ENCODE data around the gene HSPG2.

HSPG2 gene

DNA sequence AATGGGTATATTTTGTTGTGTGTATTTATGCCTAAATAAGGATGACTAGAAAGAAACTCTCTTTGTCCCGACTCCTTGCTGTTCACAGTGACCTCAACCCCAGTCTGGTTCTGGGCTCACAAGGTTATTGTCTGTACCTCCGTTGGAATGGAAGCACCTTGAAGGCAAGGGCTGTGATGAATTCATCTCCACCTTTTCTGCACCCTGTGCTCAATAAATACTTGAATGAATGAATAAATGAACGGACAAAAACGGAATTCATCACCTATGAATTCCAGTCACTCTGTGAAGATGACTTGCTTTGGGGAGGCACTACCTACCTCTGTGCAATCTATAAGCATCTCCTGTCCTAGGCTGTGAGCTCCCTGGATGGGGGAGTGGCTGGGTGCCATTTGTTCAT, 39.3 kb downstream of the HSPG2 start:
- no peak for DNase-seq

DNA sequence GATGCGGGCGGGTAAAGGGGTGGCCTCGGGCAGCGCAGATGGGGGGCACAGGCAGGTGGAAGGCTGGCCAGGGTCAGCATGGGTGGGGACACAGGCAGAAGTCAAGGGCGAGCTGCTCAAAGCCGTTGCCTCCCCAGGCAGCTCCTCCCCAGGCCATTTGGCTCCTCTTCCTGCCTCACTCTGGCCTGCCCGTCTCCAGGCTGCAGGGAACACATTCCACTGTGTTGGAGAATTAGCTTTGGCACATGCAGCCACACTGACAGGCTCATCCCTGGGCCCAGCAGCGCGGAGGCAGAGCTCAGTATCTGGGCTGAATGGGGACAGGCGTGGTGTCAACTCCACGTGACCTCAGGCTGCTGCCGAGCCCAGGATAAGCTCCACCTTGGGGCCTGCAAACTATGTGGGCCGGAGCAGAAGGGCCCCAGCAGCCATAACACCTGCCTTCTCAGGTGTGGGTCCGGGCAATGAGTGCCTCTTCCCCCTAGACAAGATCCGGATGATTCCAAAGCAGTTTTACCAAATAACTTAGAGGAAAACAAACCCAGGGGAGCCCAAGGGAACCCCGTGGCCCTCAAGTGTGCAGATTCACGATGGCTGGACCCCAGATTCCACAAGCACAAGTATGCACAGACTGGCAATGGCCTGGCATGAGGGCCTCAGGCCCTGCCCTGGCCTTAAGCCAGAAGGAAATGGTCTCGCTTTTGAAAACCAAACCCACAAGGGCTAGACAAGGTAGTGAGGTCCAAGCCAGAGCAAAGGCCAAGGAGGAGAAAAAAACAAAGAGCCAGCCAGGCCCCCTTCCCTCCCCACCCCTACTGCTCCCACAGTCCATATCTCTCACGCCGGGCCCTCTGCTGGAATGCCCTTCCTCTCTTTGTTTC, 40.2 kb downstream of the HSPG2 start:
- DNase-seq, result no peak

DNA sequence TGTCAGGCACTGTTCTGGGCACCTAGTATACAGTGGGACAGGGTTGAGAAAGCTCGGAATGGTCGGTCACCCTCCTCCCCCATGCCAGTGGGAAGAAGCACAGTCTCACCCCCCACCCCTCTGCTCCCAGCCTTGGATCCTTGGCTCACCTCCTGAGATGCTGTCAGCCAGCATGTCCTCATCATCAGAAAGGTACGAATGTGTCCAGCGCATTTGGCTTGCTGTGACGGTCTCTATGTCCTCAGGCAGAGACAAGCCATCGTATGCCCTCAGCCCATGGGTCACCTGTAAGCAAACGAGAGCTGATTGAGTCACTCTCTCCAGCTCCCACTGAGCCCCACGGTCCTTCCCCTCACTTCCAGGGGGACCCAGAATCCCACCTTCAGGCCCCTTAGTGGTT, 41.1 kb downstream of the HSPG2 start:
- no peak for DNase-seq

DNA sequence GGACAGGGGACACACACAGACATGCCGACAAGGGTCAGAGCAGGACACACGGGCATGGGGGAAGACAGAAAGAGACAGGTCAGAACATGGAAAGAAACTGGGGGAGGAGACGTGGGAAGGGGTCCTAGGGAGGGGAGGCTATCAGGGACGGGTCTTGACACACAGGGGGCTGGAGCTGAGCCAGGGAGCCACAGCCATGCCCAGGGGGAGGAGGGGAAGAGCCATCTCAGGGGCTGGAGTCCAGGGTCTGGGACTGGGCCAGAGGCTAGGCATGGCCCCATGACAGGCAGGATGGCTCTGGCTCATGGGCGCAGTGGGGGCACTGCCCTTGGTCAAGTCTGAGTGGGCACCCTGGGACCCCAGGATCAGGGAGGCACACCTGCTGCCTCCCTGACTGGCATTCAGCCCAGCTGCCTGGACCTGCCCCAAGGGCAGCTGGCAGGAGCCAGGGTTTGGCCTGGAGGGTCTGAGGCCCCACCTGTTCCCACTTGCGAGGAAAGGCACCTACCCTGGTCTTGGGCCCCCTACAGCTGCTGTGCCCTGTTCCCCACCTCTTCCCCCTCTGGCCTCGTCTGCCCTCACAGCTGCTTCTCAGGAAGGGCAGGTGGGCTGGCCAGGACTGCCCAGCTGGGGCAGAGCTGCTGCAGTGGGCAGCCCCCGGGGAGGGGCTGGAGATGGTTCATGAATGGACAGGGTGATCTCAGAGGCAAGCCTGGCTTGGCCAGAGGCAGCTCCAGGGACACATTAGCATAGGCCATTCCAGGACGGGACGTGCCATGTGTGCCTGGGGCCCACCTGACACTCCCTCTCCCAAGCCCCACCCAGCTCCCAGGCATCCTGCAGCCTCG, 42.9 kb downstream of the HSPG2 start:
- DNase-seq, result no peak

DNA sequence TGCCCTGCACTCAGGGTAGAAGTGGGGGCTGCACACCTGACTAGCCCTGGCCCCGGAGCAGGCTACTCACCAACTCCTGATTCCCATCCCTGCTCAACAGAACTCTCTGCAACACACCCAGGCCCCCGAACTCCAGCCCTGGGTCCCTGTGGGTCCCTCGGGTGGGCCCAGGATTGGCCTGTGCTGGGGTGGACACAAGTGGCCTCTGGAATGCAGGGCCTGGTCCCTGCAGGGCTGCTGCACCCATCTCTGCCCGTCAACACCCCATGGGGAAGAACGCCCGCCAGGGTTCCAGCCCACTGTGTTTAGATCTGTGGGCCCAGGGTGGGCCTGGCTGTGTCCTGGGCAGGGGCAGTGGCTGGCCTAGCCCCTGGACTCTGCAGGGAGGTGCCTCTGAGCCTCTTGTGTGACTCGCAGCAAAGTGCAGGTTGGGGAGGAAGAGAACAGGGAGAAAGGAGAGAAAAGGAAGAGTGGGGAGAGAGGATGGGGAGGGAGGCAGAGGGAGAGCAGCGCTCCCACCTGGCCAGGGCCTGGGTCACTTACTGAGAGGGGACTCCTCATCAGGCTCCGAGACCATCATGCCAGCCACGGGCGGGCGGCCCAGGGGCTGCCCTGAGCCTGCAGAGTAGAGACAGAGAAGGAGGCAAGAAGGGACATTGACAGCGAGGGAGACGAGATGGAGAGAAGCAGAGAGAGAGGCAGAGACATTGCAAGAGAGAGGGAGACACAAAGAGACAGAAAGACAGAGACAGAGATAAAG, 43.9 kb downstream of the HSPG2 start:
- DNase-seq, result no peak

DNA sequence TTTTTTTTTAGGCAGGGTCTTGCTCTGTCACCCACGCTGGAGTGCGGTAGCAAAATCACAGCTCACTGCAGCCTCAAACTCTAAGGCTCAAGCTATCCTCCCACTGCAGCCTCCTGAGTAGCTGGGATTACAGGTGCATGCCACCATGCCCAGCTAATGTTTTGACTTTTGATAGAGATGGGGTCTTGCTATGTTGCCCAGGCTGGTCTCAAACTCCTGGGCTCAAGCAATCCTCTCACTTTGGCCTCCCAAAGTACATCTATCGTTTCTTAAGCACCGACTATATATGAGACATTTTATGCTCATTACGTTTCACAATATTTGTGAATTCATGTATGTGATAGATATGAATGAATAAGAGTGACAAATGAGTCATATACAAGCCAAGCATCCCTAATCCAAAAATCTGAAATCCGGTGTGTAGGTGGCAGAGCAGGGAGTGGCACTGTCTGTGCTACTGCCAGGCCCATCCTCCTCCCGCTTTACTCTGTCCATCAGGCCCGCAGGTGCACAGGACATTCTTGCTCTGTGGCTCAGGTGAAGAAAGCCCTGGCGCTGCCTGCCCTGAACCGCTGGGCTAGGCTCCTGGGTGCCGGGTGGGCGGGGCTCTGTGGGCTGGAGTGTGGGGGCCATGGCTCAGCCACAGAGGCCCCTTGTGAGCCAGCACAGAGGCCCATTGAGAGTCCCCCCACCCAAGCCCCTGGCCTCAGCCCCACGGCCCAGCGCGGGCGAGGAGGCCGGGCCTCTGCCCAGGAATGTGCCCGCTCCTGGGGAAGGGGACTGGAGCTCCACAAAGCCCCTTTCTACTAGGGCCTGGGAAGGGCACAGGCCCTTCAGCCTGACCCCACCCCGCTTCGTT, 45.3 kb downstream of the HSPG2 start:
- no peak for DNase-seq

DNA sequence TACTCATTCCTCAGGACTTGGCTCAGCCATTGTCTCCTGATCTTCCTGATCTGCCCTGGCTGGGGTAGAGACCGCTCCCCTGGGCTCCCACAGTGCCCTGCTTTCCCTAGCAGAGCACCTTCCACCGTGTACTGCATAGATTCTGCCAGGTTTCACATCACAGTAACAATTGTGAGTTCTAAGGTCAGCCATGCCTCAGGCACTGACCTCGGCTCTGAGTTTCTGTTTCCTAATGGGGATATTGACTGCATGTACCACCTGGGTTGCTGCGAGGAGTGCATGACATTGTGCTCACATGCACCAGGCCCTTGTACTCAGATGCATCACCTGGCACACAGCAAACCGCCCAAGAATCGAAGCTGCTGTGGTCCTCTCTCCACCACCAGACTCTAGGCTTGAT, 46.0 kb downstream of the HSPG2 start:
- DNase-seq, result no peak

DNA sequence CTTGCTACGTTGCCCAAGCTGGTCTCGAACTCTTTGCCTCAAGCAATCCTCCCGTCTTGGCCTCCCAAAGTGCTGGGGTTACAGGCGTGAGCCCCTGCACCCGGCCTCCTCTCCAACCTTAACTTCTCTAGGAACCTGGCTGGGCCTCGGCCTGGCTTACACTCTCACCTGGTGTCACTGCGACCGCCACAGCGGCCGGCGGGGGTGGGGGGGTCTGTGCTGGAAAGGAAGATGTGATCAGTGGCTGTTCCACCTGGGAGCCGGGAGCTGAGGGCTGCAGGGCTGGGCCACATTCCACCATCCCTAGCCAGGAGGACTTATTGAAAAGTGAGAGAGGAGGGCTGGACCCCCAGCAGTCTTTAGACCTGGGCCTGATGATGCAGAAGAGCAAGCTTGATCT, 48.6 kb downstream of the HSPG2 start:
- DNase-seq, result no peak

DNA sequence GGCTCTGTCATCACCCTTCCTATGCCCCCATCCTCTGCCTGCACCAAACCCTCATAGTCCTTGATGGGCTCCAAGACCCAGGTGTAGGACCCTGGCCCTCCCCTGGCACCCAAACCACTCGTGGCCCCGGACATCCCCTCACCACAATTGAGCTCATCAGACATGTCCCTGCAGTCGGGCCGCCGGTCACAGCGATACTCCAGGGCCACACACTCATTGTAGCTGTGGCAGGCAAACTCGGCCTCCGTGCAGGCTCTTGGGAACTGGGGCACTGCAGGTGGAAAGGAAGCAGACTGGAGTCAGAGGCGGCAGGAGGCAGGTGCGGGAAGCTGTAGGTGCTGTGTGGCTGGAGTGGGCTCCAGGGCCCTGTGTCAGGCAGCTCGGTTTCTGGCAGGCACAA, 49.3 kb downstream of the HSPG2 start:
- DNase-seq, result no peak

DNA sequence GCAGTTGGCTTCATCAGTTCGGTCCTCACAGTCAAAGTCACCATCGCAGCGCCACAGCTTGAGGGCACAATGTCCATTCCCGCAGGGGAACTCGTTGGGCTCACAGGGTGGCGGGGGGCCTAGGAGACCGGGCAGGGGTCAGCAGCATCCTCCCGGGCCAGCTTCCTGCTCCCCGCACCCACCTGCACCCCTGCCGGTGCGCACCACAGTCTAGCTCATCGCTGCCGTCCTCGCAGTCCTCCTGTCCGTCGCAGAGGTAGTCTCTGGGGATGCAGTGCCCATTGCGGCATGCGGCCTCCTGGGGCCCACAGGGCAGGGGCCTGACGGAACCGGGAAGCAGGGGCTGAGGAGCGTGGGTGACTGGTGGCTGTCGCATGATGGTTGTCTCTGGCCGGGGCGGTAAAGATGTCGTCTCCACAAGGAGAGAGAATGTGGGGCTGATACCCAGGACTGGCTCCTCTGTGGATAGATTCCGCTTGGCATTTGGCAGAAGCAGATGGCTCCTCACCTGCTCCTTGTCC, 49.8 kb downstream of the HSPG2 start:
- DNase-seq, result no peak

DNA sequence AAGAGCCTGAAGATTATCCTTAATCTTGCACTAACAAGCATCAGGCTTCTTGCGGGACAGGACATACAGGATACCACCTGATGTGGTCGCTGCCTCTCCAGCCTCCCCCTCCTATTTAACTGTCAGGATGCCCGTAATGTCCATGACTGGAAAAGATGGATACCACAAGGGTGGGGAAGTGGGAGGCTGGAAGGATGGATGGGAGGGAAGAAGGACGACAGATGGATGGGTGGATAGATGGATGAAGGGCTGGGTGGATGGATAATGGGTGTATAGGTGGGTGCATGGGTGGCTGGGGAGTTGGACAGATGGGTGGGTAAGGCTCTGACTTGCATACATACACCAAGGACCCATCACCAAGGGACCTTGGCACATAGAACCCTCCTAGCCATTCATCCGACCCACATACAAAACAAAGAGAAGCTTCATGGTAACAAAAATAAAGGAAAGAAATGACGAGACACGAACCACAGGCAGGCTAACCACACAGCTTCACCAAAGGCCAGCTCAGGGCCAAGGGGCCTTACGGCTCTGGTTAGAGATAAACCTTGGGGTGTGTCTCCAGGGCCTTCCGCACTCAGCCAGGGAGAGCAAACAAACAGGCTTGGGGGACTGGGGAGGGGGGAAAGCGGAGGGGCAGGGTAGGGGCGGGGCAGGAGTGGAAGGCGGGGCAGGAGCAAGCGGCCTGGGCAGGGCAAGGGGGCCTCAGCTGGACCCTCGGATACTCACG, 50.5 kb downstream of the HSPG2 start:
- DNase-seq, result no peak

DNA sequence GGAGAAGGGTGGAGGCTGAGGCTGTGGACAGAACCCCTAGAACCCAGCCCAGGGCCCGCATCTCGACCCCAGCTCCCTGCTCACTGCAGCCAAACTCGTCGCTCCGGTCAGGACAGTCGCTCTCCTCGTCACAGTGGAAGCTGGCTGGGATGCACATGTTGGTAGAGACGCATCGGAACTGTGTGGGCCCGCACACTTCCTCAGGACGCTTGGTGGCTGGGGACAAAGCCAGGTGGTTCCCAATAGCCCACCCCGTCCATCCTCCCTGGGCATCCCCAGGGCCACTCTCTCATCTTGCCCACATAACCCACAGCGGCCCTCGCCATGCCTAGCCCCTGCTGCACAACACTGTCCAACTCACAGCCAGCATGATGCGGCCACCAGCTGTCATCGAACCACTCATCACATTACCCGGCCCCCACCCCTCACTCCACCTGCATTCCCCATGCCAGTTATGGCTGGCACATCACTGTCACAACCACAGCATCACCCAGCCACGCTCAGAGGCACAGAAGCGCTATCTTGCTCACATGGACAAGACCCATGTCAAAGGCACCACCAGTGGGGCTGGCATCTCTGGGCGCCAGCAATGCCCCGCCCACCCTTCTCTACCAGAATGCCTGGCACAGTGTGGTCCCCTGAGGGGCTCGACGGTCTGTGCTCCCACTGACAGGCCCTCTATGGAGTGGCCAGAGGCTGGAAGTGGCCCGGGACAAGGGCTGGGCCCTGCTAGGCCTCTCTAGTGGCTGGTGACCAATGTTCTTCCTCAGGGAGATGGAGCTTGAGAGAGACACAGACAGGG, 51.7 kb downstream of the HSPG2 start:
- DNase-seq, result no peak

DNA sequence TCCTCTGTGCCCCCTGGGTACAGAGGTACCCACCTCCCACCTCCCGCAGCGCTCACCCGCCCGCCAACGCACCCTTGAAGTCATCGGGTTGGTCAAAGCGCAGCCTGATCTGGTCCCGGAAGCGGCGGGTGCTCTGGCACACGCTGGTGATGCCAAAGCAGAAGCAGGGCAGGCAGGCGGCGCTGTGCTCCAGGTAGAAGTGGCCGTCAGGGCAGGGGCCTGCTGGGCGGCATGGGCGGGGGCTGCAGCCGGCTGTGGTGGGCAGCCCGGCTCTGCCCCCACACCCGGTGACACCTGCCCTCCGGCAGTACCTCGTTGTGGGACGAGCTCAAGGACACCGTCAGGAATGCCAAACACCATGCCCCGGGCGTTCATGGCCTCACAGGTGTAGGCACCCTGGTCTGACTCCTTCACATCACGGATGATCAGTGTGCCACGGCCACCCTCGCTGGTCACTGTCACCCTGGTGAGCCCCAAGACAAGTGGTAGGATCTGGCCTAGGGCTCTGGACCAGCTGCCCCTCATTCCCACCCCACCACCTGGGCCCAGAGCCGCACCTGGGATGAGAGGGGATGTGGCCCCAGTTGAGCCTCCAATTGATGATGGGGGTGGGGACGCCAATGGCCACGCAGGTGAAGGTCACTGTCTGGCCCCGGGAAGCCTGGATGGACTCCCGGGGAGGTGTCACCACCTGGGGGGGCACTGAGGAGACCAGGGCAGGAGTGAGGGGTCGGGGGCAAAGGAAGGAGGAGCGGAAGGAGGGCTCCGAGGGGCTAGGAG, 52.5 kb downstream of the HSPG2 start:
- no peak for DNase-seq

DNA sequence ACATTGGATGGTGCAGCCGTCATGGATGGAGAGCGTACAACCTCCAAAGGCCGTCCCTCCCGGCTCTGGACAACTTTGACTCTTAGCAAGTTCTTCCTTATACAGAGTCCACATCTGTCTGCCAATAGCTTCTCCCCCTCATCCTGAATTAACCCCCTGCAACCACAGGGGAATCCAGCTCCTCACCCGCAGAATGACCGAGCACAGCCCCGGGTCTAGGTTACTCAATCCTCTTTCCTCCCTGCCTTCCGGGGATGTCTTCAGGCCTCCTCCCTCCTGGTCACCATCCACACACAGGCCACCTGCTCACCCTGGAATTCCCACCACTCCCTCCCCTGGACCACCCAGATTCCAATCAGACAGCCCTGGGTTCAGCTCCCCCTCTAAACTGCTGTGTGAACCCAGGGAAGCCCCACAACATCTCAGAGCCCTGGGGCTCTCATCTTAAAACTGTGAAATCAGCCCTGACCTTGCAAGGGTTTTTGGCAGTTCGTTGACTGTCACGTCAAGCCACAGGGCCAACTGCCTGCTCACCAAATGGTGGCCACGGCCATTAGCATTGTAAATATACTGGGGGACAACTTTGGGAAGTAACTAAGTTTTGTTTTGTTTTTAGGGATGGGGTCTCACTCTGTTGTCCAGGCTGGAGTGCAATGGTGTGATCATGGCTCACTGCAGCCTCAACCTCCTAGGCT, 54.2 kb downstream of the HSPG2 start:
- DNase-seq, result no peak

DNA sequence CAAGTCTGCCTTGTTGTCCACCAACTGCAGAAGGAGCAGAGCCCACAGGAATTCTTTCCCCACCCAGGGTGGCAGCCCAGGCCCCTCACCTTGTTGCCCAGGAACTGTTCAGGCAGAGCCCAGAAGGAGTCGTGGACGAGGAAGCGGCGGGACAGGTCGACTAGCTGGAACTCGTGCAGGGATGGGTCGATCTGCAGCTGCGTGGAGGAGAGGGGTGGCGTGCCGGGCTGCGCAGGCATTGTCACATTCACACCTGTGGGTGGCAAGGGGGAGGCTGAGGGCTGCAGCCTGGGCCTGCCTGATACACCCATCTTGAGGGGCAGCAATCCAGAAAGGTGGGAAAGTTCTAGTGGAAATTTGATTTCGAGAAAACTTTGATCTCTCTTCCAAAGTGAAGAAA, 55.9 kb downstream of the HSPG2 start:
- DNase-seq, result no peak

DNA sequence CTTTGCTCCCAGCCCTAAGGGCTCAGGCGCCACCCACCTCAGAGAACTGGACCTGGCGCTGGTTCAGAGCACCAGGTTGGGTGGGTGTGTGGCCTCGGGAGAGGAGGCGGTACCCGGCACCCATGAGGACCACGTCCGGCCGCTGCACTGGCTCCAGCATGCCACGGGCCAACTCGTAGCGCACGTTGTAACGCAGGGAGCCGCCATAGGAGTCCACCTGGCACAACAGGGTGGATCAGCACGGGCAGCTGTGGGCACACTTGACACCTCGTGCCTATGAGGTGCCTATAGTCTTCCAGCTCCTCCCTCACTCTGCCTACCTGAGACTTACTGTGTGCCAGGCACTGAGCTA, 56.5 kb downstream of the HSPG2 start:
- DNase-seq, result no peak

DNA sequence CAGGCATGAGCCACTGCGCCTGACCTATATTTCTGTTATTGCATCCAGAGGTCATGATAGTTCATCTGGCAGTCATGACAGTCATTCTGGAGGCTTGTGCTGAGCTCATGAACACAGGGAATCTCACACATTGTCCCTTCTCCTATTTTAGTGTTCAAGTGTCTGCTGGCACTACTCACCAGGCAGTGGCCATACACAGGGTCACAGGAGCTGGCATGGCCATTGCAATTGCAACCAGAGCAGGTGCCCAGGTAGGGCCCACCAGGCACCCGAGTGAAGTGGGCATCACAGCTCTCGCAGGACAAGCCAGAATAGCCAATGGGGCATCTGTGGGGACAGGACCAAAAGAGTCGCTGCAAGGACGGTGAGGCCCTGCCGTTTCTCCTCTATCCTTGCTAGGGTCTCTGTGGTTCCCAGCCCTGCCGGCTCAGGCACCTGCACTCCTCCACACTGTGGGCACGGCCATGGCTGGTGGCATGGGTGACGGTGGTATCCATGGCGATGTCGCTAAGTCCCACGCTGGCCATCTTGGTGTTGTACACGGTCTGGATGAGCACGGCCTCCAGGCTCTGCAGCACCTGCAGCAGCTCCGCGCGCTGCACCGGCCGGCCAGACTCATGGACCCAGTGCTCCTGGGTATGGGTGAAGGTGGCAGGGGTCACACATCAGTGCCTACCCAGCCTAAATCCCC, 57.0 kb downstream of the HSPG2 start:
- DNase-seq, result no peak

DNA sequence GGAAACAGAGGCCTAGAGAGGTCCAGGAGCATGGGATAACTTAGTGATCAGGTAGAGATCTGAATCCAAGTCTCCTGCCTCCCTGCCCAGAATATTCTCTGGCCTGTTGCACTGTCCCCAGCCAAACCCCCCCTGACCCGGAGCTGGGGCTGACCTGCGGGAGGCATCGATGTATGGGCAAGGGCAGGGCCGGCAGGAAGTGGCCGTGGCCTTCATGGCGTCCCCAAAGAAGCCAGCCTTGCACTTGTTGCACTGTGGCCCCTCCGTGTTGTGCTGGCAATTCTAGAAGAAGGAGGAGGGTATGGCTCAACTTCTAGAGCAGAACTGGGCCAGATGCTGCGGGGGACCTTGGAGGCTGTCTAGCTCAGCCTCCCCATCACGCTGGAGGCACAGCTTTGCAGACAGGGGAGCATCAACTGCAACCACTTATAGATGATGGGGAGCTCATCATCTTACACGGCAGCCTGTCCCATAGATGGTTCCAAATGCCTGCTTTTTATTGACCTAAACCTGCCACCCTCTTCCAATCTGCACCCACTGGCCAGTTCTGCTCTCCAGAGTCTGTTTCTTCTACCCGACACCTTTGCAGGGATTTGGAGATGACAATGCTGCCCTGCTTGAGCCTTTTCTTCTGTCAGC, 58.2 kb downstream of the HSPG2 start:
- no peak for DNase-seq
